SK-N-SH (cell line): ENCODE measurements around the gene LOX.

Experiments
- CTCF ChIP-seq: fragments of 200-600 bp; sonication (generic); IDR thresholded peaks from 2 replicates; pipeline ENCODE4 v1.6.1; 2017; ENCODE audit warnings: antibody characterized with exemption, mild to moderate bottlenecking, moderate library complexity
- FOXJ3 ChIP-seq: sonication (generic); formaldehyde crosslinking; IDR thresholded peaks from 2 replicates; pipeline ENCODE4 v1.5.1; 2020; ENCODE audit warnings: mild to moderate bottlenecking, missing genetic modification reagents
- MEF2A ChIP-seq: IDR thresholded peaks from 2 replicates; pipeline ENCODE4 v1.4.0; 2012; ENCODE audit warnings: low read depth, borderline replicate concordance
- REST ChIP-seq: IDR thresholded peaks from 2 replicates; pipeline ENCODE4 v1.6.1; 2012; ENCODE audit warnings: mild to moderate bottlenecking, low read depth, low read length, moderate library complexity
- TCF12 ChIP-seq: IDR thresholded peaks from 2 replicates; pipeline ENCODE4 v1.4.0; 2012

- TF ChIP-seq CTCF (no peak), MEF2A (no peak), FOXJ3 (CRISPR knock-in tag) (no peak), REST (no peak), TCF12 (no peak)
These were observed 41.1 kb upstream of the LOX start for GRCh38 chr5:122119205-122119604.
